Vagina (tissue), 2 donors: ENCODE data around the gene B3GALT4. TPM values are rescaled to one million over a fixed set of nuclear protein-coding genes. Genes with fewer than 3 reads are reported as not detected.
A peak's percentile ranks its signal among the peaks of the same experiment; 100 is the strongest.

ENCODE experiments used
- DNase-seq, 2 donors: peaks; one replicate each; pipeline ENCODE4 v3.0.0-alpha.2; 2017; ENCODE audit errors: extremely low spot score in 2 of 2
- H3K27ac ChIP-seq: fragments of 200-600 bp; sonication (generic); one replicate; pipeline ENCODE4 v1.5.1; 2019
- H3K27me3 ChIP-seq: fragments of 200-600 bp; sonication (generic); one replicate; pipeline ENCODE4 v1.5.1; 2019
- H3K36me3 ChIP-seq, 2 donors: fragments of 200-600 bp; sonication (generic); one replicate each; pipeline ENCODE4 v1.5.1; 2017 to 2019
- H3K4me1 ChIP-seq: fragments of 200-600 bp; sonication (generic); one replicate; pipeline ENCODE4 v1.5.1; 2019
- H3K4me3 ChIP-seq, 2 donors: fragments of 200-600 bp; sonication (generic); 1 replicate in 1 of 2; 2 replicates in 1 of 2; pipeline ENCODE4 v1.5.1; 2016 to 2019
- H3K9me3 ChIP-seq: fragments of 200-600 bp; sonication (generic); one replicate; pipeline ENCODE4 v1.5.1; 2019
- CTCF ChIP-seq, 3 experiments: fragments of 450-650 bp in 2 of 3; fragments of 200-600 bp in 1 of 3; sonication (generic) in 1 of 3; IDR thresholded peaks; one replicate each; pipeline ENCODE4 v1.5.1; 2017 to 2019; ENCODE audit warnings: antibody characterized with exemption in 3 of 3, mild to moderate bottlenecking in 2 of 3, moderate library complexity in 2 of 3
- POLR2A ChIP-seq, 2 donors: fragments of 450-650 bp; IDR thresholded peaks; one replicate each; pipeline ENCODE4 v1.6.1; 2017; ENCODE audit warnings: antibody characterized with exemption in 2 of 2, mild to moderate bottlenecking in 2 of 2, moderate library complexity in 2 of 2
- POLR2AphosphoS5 ChIP-seq, 2 donors: sonication (generic); formaldehyde crosslinking; IDR thresholded peaks; one replicate each; pipeline ENCODE4 v1.9.0; 2017; ENCODE audit warnings: antibody characterized with exemption in 2 of 2, mild to moderate bottlenecking in 2 of 2, low read depth in 1 of 2; ENCODE audit not compliant: insufficient read depth in 1 of 2
- intact Hi-C: fragments of 100-400 bp; cut with DNase I; formaldehyde crosslinking; loops from one replicate; pipeline ENCODE4 v1.15.1; 2023
- total RNA-seq: library from RNA; depleted of rRNA; stranded (reverse); fragments of >200 nt; gene quantifications from one replicate; pipeline ENCODE4 v1.2.3, GENCODE V29; 2016

Gene B3GALT4
- total RNA-seq, 1 donor from 2014 or later, result 14.0 TPM

- peaks cover 52% of the 10 kb centered on the region for H3K4me1 ChIP-seq
- H3K27me3 ChIP-seq, result no peaks in the 10 kb centered on the region
- intact Hi-C loops, result no loop called here
These were observed 35.6 kb downstream of the B3GALT4 start for GRCh38 chr6:33312361-33313104.

GRCh38 chr6:33313105-33313708 lies 36.3 kb downstream of the B3GALT4 start:
- Histone ChIP-seq H3K27ac (peak overlapping the region; percentile 99), H3K4me3 (peak overlapping the region; percentile 73 to 93), H3K27me3 (no peaks in the 10 kb centered on the region), H3K9me3 (no peaks in the 10 kb centered on the region), H3K36me3 (no peaks in the 10 kb centered on the region), H3K4me1 (peaks cover 54% of the 10 kb centered on the region)
- peak in 1 of 2 donors; percentile 87 for DNase-seq
- TF ChIP-seq POLR2A (IDR thresholded peaks at IDR 0.05), result no peak
- no peak for TF ChIP-seq CTCF (IDR thresholded peaks at IDR 0.05)
- TF ChIP-seq POLR2AphosphoS5 (IDR thresholded peaks at IDR 0.05; ENCODE audit: insufficient read depth in 1 of 2, low read depth in 1 of 2), result no peak
- intact Hi-C loops, result no loop called here

More at GRCh38 chr6:33312361-33313104, 35.6 kb downstream of the B3GALT4 start:
- Histone ChIP-seq H3K4me3 (peak overlapping the region; percentile 73 to 93), H3K36me3 (no peaks in the 10 kb centered on the region), H3K27ac (peak overlapping the region; percentile 99), H3K9me3 (no peaks in the 10 kb centered on the region)
- TF ChIP-seq POLR2AphosphoS5 (IDR thresholded peaks at IDR 0.05; ENCODE audit: insufficient read depth in 1 of 2, low read depth in 1 of 2), result peak; percentile 29 to 58
- no peak for TF ChIP-seq CTCF (IDR thresholded peaks at IDR 0.05)
- peak in 1 of 2 donors; percentile 92 for DNase-seq

GRCh38 chr6:33313709-33314514 lies 37.0 kb downstream of the B3GALT4 start, which contains the start of gene TAPBP:
Gene TAPBP (minus strand): TSS chr6:33314078. CDS start chr6:33314041, 37 bp downstream.
- Histone ChIP-seq H3K9me3 (no peaks in the 10 kb centered on the region), H3K27ac (peak within 1 kb of the TSS; percentile 99), H3K4me3 (peak within 1 kb of the TSS; percentile 73 to 93), H3K4me1 (peaks cover 61% of the 10 kb centered on the region), H3K36me3 (peaks cover 0 to 3% of the 10 kb centered on the region in 2 donors), H3K27me3 (no peaks in the 10 kb centered on the region)
- DNase-seq, result peak in 1 of 2 donors; percentile 88
- peak in 1 of 2 donors; percentile 86 for TF ChIP-seq POLR2AphosphoS5 (IDR thresholded peaks at IDR 0.05; ENCODE audit: insufficient read depth in 1 of 2, low read depth in 1 of 2)
- no peak for TF ChIP-seq CTCF (IDR thresholded peaks at IDR 0.05)
- TF ChIP-seq POLR2A (IDR thresholded peaks at IDR 0.05), result peak in 1 of 2 donors; percentile 25
- intact Hi-C loops, result no loop called here

GRCh38 chr6:33314515-33314942 lies 37.6 kb downstream of the B3GALT4 start:
- DNase-seq, result peak in 1 of 2 donors; percentile 94
- Histone ChIP-seq H3K36me3 (peaks cover 0 to 9% of the 10 kb centered on the region in 2 donors), H3K4me1 (peaks cover 62% of the 10 kb centered on the region), H3K27ac (peak overlapping the region; percentile 99), H3K9me3 (no peaks in the 10 kb centered on the region), H3K27me3 (no peaks in the 10 kb centered on the region), H3K4me3 (peak overlapping the region; percentile 73 to 93)
- TF ChIP-seq CTCF (IDR thresholded peaks at IDR 0.05) (no peak), POLR2A (IDR thresholded peaks at IDR 0.05) (peak in 1 of 2 donors; percentile 15), POLR2AphosphoS5 (IDR thresholded peaks at IDR 0.05; ENCODE audit: insufficient read depth in 1 of 2, low read depth in 1 of 2) (peak in 1 of 2 donors; percentile 65)
- intact Hi-C loops, result no loop called here
